ENCODE measurements around the gene CACNA1G. TPM values are rescaled to one million over a fixed set of nuclear protein-coding genes. Genes with fewer than 3 reads are reported as not detected.

CACNA1G gene
- total RNA-seq, 2 donors from 2014 or later, result 0.07 to 0.14 TPM

- H3K36me3 Mint-ChIP-seq (ENCODE audit: insufficient read depth in 2 of 2), result no peaks in the 10 kb centered on the region
- peaks cover 29% of the 10 kb centered on the region for H3K27me3 Mint-ChIP-seq (ENCODE audit: low read depth)
- H3K9me3 Mint-ChIP-seq, result no peaks in the 10 kb centered on the region
- H3K4me1 Mint-ChIP-seq (ENCODE audit: low read depth), result peaks cover 26% of the 10 kb centered on the region
- no peak for DNase-seq
- no peak overlapping the region for H3K4me3 Mint-ChIP-seq
- no peak for ATAC-seq (replicated peaks in 1 of 2)
- H3K27ac Mint-ChIP-seq, result no peak overlapping the region
These were observed 23.6 kb upstream of the CACNA1G start for GRCh38 chr17:50536683-50537646.

- Mint-ChIP-seq H3K27ac (no peak overlapping the region), H3K9me3 (no peaks in the 10 kb centered on the region), H3K27me3 (ENCODE audit: low read depth) (peaks cover 19% of the 10 kb centered on the region), H3K4me3 (no peak overlapping the region), H3K4me1 (ENCODE audit: low read depth) (peaks cover 33% of the 10 kb centered on the region), H3K36me3 (ENCODE audit: insufficient read depth in 2 of 2) (no peaks in the 10 kb centered on the region)
- no peak for DNase-seq
- ATAC-seq (replicated peaks in 1 of 2), result no peak
These were observed 22.6 kb upstream of the CACNA1G start for GRCh38 chr17:50537721-50538548.

GRCh38 chr17:50538549-50539410 is 21.7 kb upstream of the CACNA1G start:
- DNase-seq (no peak), ATAC-seq (replicated peaks in 1 of 2) (no peak)
- Mint-ChIP-seq H3K4me3 (no peak overlapping the region), H3K27ac (no peak overlapping the region), H3K9me3 (no peaks in the 10 kb centered on the region), H3K4me1 (ENCODE audit: low read depth) (peaks cover 25% of the 10 kb centered on the region), H3K36me3 (ENCODE audit: insufficient read depth in 2 of 2) (no peaks in the 10 kb centered on the region), H3K27me3 (ENCODE audit: low read depth) (peaks cover 11% of the 10 kb centered on the region)

DNA sequence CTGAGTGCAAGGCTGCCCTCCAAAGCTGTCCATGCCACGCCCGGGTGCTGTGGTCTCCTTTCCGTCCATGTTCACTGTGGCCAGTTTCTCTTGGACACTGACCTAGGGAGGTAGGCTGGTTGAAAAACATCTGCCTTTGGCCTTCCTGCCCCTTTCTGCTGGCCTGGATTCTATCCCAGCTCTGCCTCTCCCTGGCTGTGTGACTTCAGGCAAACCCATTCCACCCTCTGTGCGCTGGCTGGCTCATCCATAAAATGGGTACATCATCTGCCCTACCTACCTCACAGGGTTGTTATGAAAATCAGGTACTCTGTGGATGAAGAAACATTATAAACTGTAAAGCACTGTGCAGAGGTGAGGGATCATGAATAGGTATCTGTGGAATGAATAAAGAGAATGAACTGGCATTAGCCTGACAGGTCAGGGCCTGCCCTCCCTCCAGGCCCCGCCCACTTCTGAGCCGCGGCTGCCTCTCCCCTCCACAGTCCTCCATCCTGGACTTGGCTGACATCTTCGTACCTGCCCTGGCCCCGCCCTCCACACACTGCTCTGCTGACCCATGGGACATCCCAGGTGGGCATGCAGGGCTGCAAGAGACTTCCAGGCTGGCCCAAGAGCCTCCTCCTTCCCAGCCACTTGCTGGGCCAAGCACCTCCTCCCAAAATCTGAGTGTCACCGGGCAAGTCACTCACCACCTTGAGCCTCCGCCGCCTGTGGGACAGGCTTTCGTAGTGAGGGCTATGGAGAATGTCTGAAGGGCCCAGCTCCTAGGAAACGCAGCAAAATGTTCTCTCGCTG is 20.6 kb upstream of the CACNA1G start:
- Mint-ChIP-seq H3K36me3 (ENCODE audit: insufficient read depth in 2 of 2) (no peaks in the 10 kb centered on the region), H3K27me3 (ENCODE audit: low read depth) (peaks cover 9% of the 10 kb centered on the region), H3K4me3 (no peak overlapping the region), H3K4me1 (ENCODE audit: low read depth) (peaks cover 15% of the 10 kb centered on the region), H3K27ac (no peak overlapping the region), H3K9me3 (no peaks in the 10 kb centered on the region)
- DNase-seq (no peak), ATAC-seq (replicated peaks in 1 of 2) (no peak)

DNA sequence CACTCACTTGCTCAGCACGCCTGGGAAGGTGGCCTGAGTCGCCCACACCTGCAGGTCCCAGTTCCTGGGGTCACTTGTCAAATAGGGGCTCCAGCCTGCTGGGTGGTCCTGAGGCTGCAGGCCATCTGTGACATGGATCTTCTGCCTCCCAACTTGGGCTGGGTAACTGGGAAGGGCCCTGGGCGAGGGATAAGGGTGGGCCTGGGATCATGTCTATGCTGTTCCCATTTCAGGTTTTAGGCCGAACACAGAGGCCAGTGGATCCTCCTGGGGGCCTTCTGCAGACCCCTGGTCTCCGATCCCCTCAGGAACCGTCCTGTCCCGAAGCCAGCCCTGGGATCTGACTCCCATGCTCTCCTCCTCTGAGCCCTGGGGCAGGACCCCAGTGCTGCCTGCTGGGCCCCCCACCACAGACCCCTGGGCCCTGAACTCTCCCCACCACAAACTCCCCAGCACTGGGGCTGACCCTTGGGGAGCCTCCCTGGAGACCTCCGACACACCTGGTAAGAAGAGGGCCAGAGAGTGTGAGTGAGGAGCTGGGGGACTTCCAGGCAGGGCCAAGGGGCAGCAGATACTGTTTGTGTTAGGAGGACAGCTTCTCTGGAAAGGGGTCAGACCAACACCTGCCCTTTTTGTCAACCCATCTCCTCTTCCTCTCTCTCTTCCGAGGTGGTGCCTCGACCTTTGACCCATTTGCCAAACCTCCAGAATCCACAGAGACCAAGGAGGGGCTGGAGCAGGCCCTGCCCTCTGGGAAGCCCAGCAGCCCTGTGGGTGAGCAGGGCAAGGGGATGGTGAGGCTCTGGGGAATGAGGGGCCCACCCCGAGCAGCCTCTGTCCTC is 19.7 kb upstream of the CACNA1G start:
- no peak for ATAC-seq (replicated peaks in 1 of 2)
- Mint-ChIP-seq H3K4me3 (peak overlapping the region in 1 of 2 donors; percentile 91), H3K4me1 (ENCODE audit: low read depth) (peaks cover 15% of the 10 kb centered on the region), H3K27ac (no peak overlapping the region), H3K36me3 (ENCODE audit: insufficient read depth in 2 of 2) (no peaks in the 10 kb centered on the region), H3K27me3 (ENCODE audit: low read depth) (peaks cover 14% of the 10 kb centered on the region), H3K9me3 (no peaks in the 10 kb centered on the region)
- DNase-seq, result no peak

GRCh38 chr17:50541402-50541715 is 19.2 kb upstream of the CACNA1G start:
- DNase-seq (no peak), ATAC-seq (replicated peaks in 1 of 2) (no peak)
- peaks cover 19% of the 10 kb centered on the region for H3K27me3 Mint-ChIP-seq (ENCODE audit: low read depth)
- no peaks in the 10 kb centered on the region for H3K36me3 Mint-ChIP-seq (ENCODE audit: insufficient read depth in 2 of 2)
- no peaks in the 10 kb centered on the region for H3K9me3 Mint-ChIP-seq
- H3K27ac Mint-ChIP-seq, result no peak overlapping the region
- peaks cover 15% of the 10 kb centered on the region for H3K4me1 Mint-ChIP-seq (ENCODE audit: low read depth)
- peak overlapping the region; percentile 79 to 91 for H3K4me3 Mint-ChIP-seq

- no peak overlapping the region for H3K27ac Mint-ChIP-seq
- H3K9me3 Mint-ChIP-seq, result no peaks in the 10 kb centered on the region
- H3K27me3 Mint-ChIP-seq (ENCODE audit: low read depth), result peaks cover 20% of the 10 kb centered on the region
- peak overlapping the region; percentile 79 to 91 for H3K4me3 Mint-ChIP-seq
- ATAC-seq (replicated peaks in 1 of 2), result peak; percentile 86 to 87
- peaks cover 20% of the 10 kb centered on the region for H3K4me1 Mint-ChIP-seq (ENCODE audit: low read depth)
- DNase-seq, result peak; percentile 90 to 93
- H3K36me3 Mint-ChIP-seq (ENCODE audit: insufficient read depth in 2 of 2), result no peaks in the 10 kb centered on the region
These were observed 18.5 kb upstream of the CACNA1G start for GRCh38 chr17:50541716-50542688.

GRCh38 chr17:50542795-50543774 is 17.4 kb upstream of the CACNA1G start:
- Mint-ChIP-seq H3K27me3 (ENCODE audit: low read depth) (peaks cover 20% of the 10 kb centered on the region), H3K4me3 (peak overlapping the region; percentile 79 to 91), H3K4me1 (ENCODE audit: low read depth) (peaks cover 26% of the 10 kb centered on the region), H3K9me3 (no peaks in the 10 kb centered on the region), H3K36me3 (ENCODE audit: insufficient read depth in 2 of 2) (no peaks in the 10 kb centered on the region), H3K27ac (no peak overlapping the region)
- DNase-seq (no peak), ATAC-seq (replicated peaks in 1 of 2) (no peak)

DNA sequence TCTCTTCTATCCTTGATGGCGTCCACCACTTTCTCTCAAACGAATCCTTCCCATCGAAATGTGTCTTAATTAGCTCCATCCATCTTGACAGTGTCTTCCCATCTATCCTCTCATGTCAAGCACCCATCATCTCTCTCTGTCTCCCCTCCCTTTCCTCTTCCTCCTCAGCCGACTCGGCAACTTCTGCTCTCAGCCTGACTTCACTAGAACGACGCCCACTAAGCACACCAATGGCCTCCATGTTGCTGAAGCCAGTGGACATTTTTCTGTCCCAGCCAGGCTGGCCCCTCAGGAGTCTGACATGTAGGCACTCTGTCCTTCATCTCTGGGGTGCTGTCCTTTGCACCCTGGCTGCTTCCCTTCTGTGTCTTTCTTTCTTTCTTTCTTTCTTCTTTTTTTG is 16.0 kb upstream of the CACNA1G start:
- Mint-ChIP-seq H3K27ac (no peak overlapping the region), H3K4me3 (no peak overlapping the region), H3K4me1 (ENCODE audit: low read depth) (peaks cover 26% of the 10 kb centered on the region), H3K27me3 (ENCODE audit: low read depth) (peaks cover 20% of the 10 kb centered on the region), H3K36me3 (ENCODE audit: insufficient read depth in 2 of 2) (no peaks in the 10 kb centered on the region), H3K9me3 (no peaks in the 10 kb centered on the region)
- DNase-seq (no peak), ATAC-seq (replicated peaks in 1 of 2) (no peak)

DNA sequence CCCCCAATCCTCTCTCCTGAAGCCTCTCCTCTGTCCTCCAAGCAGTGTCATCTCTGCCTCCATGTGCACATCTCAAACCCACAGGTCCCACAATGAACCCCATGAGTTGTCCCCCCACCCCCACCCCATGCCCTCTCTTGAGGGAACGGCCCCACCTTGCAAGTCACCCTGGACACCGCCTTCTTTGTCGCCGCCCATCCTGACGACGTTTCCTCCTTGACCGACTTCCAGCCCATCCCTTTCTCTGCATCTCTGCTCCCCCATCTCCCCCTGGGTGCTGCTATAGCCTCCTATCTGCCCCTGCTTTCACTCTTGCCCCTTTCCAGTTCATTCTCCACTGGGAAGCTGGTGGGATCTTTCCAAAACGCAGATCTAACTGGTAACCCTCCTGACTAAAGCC is 15.2 kb upstream of the CACNA1G start:
- DNase-seq, result no peak
- no peaks in the 10 kb centered on the region for H3K36me3 Mint-ChIP-seq (ENCODE audit: insufficient read depth in 2 of 2)
- no peak for ATAC-seq (replicated peaks in 1 of 2)
- no peak overlapping the region for H3K4me3 Mint-ChIP-seq
- H3K4me1 Mint-ChIP-seq (ENCODE audit: low read depth), result peaks cover 26% of the 10 kb centered on the region
- H3K27me3 Mint-ChIP-seq (ENCODE audit: low read depth), result peaks cover 20% of the 10 kb centered on the region
- no peak overlapping the region for H3K27ac Mint-ChIP-seq
- H3K9me3 Mint-ChIP-seq, result no peaks in the 10 kb centered on the region
